ENCODE measurements around the gene KCNK1. TPM values are rescaled to one million over a fixed set of nuclear protein-coding genes. Genes with fewer than 3 reads are reported as not detected.

The KCNK1 gene
- total RNA-seq, 1 experiment from 2014 or later: 13.3 TPM

DNA sequence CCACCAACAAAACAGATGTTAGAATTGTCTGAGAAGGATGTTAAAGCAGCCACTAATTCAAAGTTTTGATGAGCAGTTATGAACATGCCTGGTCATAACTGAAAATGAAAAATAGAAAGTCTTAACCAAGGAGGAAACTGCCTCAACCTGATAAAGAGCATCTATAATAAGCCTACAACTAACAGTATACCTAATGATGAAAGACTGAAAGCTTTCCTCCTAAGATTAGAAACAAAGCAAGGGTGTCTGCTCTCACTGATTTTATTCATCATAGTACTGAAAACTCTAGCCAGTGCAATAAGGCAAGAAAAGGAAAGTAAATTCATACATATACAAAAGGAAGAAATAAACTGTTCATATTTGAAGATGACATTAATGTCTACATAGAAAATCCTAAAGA is 82.0 kb downstream of the KCNK1 start:
- H3K9me3 Mint-ChIP-seq: peaks cover 12% of the 10 kb centered on the region
- no peak overlapping the region for H3K27ac Mint-ChIP-seq
- ATAC-seq (no peak), DNase-seq (ENCODE audit: low spot score) (no peak)
- no peaks in the 10 kb centered on the region for H3K36me3 Mint-ChIP-seq
- H3K4me3 Mint-ChIP-seq: no peak overlapping the region
- POLR2A ChIA-PET: no interaction called here
- peaks cover 1% of the 10 kb centered on the region for H3K4me1 Mint-ChIP-seq
- H3K27me3 Mint-ChIP-seq (ENCODE audit: low read depth): no peaks in the 10 kb centered on the region
- TF ChIP-seq, protein P1, sequence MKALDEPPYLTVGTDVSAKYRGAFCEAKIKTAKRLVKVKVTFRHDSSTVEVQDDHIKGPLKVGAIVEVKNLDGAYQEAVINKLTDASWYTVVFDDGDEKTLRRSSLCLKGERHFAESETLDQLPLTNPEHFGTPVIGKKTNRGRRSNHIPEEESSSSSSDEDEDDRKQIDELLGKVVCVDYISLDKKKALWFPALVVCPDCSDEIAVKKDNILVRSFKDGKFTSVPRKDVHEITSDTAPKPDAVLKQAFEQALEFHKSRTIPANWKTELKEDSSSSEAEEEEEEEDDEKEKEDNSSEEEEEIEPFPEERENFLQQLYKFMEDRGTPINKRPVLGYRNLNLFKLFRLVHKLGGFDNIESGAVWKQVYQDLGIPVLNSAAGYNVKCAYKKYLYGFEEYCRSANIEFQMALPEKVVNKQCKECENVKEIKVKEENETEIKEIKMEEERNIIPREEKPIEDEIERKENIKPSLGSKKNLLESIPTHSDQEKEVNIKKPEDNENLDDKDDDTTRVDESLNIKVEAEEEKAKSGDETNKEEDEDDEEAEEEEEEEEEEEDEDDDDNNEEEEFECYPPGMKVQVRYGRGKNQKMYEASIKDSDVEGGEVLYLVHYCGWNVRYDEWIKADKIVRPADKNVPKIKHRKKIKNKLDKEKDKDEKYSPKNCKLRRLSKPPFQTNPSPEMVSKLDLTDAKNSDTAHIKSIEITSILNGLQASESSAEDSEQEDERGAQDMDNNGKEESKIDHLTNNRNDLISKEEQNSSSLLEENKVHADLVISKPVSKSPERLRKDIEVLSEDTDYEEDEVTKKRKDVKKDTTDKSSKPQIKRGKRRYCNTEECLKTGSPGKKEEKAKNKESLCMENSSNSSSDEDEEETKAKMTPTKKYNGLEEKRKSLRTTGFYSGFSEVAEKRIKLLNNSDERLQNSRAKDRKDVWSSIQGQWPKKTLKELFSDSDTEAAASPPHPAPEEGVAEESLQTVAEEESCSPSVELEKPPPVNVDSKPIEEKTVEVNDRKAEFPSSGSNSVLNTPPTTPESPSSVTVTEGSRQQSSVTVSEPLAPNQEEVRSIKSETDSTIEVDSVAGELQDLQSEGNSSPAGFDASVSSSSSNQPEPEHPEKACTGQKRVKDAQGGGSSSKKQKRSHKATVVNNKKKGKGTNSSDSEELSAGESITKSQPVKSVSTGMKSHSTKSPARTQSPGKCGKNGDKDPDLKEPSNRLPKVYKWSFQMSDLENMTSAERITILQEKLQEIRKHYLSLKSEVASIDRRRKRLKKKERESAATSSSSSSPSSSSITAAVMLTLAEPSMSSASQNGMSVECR (CRISPR knock-in tag; IDR thresholded peaks at IDR 0.05; ENCODE audit: borderline replicate concordance): no peak
- TF ChIP-seq JAZF1 (CRISPR knock-in tag; IDR thresholded peaks at IDR 0.05) (no peak), ZNF416 (CRISPR knock-in tag; IDR thresholded peaks at IDR 0.05) (no peak), HMGA2 (CRISPR knock-in tag; IDR thresholded peaks at IDR 0.05) (no peak), TEAD1 (CRISPR knock-in tag; IDR thresholded peaks at IDR 0.05) (no peak)
- TF ChIP-seq, protein P2, sequence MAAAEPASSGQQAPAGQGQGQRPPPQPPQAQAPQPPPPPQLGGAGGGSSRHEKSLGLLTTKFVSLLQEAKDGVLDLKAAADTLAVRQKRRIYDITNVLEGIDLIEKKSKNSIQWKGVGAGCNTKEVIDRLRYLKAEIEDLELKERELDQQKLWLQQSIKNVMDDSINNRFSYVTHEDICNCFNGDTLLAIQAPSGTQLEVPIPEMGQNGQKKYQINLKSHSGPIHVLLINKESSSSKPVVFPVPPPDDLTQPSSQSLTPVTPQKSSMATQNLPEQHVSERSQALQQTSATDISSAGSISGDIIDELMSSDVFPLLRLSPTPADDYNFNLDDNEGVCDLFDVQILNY (CRISPR knock-in tag; IDR thresholded peaks at IDR 0.05): no peak
- TF ChIP-seq, protein P3, sequence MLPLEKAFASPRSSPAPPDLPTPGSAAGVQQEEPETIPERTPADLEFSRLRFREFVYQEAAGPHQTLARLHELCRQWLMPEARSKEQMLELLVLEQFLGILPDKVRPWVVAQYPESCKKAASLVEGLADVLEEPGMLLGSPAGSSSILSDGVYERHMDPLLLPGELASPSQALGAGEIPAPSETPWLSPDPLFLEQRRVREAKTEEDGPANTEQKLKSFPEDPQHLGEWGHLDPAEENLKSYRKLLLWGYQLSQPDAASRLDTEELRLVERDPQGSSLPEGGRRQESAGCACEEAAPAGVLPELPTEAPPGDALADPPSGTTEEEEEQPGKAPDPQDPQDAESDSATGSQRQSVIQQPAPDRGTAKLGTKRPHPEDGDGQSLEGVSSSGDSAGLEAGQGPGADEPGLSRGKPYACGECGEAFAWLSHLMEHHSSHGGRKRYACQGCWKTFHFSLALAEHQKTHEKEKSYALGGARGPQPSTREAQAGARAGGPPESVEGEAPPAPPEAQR (CRISPR knock-in tag; IDR thresholded peaks at IDR 0.05): no peak
- CTCF ChIA-PET: interaction anchor here (1.2 kb wide), 1 partner anchor 30 kb away, joined by 3 read pairs; no protein-coding TSS in a partner anchor

DNA sequence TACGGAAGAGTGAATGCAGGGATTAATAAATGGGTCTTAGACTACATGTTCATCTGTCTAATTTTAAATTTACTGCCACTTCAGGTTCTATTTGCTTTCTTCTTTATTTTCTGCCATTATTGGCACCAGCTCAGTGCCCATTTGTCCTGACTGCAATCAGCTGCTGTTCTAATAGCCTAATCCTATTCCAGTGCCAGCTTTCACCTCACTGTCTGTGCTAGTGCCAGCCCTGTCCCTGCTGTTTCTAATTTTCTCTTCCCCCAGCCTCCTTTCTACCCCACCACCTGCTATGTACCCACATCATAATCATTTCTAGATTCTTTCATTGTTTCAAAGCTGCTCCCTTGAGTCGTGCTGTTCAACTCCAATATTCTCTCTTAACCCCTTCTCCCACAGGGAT is 86.4 kb downstream of the KCNK1 start:
- Mint-ChIP-seq H3K27ac (no peak overlapping the region), H3K4me1 (peaks cover 7% of the 10 kb centered on the region), H3K9me3 (peaks cover 12% of the 10 kb centered on the region), H3K36me3 (no peaks in the 10 kb centered on the region), H3K27me3 (ENCODE audit: low read depth) (no peaks in the 10 kb centered on the region), H3K4me3 (no peak overlapping the region)
- ATAC-seq (no peak), DNase-seq (ENCODE audit: low spot score) (no peak)
- TF ChIP-seq NR2C2 (CRISPR knock-in tag; IDR thresholded peaks at IDR 0.05): no peak
- TF ChIP-seq, protein P4, sequence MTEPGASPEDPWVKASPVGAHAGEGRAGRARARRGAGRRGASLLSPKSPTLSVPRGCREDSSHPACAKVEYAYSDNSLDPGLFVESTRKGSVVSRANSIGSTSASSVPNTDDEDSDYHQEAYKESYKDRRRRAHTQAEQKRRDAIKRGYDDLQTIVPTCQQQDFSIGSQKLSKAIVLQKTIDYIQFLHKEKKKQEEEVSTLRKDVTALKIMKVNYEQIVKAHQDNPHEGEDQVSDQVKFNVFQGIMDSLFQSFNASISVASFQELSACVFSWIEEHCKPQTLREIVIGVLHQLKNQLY (CRISPR knock-in tag; IDR thresholded peaks at IDR 0.05): no peak
- no peak for TF ChIP-seq KAT7 (CRISPR knock-in tag; IDR thresholded peaks at IDR 0.05; ENCODE audit: borderline replicate concordance)
- no peak for TF ChIP-seq CBFB (CRISPR knock-in tag; IDR thresholded peaks at IDR 0.05; ENCODE audit: low read depth)
- TF ChIP-seq, protein P5, sequence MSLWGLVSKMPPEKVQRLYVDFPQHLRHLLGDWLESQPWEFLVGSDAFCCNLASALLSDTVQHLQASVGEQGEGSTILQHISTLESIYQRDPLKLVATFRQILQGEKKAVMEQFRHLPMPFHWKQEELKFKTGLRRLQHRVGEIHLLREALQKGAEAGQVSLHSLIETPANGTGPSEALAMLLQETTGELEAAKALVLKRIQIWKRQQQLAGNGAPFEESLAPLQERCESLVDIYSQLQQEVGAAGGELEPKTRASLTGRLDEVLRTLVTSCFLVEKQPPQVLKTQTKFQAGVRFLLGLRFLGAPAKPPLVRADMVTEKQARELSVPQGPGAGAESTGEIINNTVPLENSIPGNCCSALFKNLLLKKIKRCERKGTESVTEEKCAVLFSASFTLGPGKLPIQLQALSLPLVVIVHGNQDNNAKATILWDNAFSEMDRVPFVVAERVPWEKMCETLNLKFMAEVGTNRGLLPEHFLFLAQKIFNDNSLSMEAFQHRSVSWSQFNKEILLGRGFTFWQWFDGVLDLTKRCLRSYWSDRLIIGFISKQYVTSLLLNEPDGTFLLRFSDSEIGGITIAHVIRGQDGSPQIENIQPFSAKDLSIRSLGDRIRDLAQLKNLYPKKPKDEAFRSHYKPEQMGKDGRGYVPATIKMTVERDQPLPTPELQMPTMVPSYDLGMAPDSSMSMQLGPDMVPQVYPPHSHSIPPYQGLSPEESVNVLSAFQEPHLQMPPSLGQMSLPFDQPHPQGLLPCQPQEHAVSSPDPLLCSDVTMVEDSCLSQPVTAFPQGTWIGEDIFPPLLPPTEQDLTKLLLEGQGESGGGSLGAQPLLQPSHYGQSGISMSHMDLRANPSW (CRISPR knock-in tag; conservative IDR thresholded peaks at IDR 0.05; ENCODE audit: low read depth): no peak
- no peak for TF ChIP-seq GTF2I (CRISPR knock-in tag; conservative IDR thresholded peaks at IDR 0.05)
- TF ChIP-seq, protein P6, sequence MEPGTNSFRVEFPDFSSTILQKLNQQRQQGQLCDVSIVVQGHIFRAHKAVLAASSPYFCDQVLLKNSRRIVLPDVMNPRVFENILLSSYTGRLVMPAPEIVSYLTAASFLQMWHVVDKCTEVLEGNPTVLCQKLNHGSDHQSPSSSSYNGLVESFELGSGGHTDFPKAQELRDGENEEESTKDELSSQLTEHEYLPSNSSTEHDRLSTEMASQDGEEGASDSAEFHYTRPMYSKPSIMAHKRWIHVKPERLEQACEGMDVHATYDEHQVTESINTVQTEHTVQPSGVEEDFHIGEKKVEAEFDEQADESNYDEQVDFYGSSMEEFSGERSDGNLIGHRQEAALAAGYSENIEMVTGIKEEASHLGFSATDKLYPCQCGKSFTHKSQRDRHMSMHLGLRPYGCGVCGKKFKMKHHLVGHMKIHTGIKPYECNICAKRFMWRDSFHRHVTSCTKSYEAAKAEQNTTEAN (CRISPR knock-in tag; IDR thresholded peaks at IDR 0.05): no peak
- TF ChIP-seq, protein P7, sequence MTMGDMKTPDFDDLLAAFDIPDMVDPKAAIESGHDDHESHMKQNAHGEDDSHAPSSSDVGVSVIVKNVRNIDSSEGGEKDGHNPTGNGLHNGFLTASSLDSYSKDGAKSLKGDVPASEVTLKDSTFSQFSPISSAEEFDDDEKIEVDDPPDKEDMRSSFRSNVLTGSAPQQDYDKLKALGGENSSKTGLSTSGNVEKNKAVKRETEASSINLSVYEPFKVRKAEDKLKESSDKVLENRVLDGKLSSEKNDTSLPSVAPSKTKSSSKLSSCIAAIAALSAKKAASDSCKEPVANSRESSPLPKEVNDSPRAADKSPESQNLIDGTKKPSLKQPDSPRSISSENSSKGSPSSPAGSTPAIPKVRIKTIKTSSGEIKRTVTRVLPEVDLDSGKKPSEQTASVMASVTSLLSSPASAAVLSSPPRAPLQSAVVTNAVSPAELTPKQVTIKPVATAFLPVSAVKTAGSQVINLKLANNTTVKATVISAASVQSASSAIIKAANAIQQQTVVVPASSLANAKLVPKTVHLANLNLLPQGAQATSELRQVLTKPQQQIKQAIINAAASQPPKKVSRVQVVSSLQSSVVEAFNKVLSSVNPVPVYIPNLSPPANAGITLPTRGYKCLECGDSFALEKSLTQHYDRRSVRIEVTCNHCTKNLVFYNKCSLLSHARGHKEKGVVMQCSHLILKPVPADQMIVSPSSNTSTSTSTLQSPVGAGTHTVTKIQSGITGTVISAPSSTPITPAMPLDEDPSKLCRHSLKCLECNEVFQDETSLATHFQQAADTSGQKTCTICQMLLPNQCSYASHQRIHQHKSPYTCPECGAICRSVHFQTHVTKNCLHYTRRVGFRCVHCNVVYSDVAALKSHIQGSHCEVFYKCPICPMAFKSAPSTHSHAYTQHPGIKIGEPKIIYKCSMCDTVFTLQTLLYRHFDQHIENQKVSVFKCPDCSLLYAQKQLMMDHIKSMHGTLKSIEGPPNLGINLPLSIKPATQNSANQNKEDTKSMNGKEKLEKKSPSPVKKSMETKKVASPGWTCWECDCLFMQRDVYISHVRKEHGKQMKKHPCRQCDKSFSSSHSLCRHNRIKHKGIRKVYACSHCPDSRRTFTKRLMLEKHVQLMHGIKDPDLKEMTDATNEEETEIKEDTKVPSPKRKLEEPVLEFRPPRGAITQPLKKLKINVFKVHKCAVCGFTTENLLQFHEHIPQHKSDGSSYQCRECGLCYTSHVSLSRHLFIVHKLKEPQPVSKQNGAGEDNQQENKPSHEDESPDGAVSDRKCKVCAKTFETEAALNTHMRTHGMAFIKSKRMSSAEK (CRISPR knock-in tag; IDR thresholded peaks at IDR 0.05; ENCODE audit: borderline replicate concordance): no peak
- TF ChIP-seq TCF7 (CRISPR knock-in tag; IDR thresholded peaks at IDR 0.05; ENCODE audit: low read depth): no peak
- TF ChIP-seq FOXK1 (CRISPR knock-in tag; IDR thresholded peaks at IDR 0.05): no peak
- ChIA-PET CTCF (interaction anchor here (2.0 kb wide), 1 partner anchor 25 kb away, joined by 6 read pairs; no protein-coding TSS in a partner anchor), POLR2A (no interaction called here)
